Activated T-cell treated with anti-CD3 and anti-CD28 coated beads for 1 hour (primary cell): ENCODE data around the gene PLXNC1.
"Not testable (repeated sequence)": the region's sequence is repeated elsewhere in the genome, so short reads cannot be mapped to it uniquely, and the experiment has no call there.

Experiments
- DNase-seq: peaks from one replicate; pipeline ENCODE4 v3.0.0-alpha.2; 2020; ENCODE audit warnings: low read depth

The PLXNC1 gene

DNA sequence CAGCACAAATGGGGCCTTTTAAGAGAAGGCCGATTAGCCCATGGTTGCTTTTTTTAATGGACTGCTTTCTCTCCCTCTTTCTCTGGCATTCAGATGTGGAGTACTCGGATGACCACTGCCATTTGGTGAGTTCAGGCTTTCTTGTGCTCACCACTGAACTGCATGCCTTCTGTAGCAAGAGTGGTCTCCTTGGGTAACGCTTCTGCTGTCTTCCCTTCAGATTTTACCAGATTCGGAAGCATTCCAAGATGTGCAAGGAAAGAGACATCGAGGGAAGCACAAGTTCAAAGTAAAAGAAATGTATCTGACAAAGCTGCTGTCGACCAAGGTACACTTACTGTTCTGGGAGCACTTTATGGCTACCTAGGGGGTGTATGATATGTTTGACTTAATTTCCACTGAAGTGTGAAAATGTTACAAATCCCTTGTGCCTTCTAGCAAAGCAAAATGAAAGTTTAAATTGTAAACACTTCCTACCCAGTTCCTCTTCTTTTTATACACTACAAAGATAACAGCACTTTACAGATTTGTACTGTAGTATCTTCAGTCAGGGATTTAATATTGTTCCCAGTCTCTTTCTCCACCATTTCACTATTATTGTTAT is 148.8 kb downstream of the PLXNC1 start:
- DNase-seq, result no peak

DNA sequence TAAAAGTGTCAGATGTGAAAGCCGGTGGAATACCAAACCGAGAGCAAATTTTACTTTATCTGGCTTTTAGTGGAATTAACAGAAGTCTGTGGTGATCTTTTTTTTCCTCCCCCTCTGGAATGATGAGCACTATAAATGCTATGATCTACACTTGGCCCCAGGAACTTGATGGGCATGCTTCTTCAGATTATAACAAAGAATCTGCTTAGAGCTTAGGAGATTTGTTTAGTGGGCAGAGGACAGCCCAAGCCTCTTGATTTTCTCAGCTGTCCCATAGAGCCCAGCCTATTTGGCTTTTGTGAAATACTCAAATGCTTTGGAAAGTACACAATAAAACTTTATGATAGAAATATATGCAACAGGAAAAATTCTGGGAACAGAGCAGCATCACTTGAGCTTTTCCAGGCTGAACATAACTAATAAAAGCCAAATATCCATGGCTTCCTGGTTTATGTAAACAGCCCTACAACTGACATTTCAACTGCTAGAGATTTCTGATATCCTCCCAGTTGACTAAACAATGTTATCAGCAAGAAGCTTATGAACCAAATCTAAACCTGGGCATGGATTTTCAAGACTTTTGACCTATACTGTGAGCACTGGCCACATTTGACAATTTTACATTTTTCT is 149.6 kb downstream of the PLXNC1 start:
- no peak for DNase-seq

DNA sequence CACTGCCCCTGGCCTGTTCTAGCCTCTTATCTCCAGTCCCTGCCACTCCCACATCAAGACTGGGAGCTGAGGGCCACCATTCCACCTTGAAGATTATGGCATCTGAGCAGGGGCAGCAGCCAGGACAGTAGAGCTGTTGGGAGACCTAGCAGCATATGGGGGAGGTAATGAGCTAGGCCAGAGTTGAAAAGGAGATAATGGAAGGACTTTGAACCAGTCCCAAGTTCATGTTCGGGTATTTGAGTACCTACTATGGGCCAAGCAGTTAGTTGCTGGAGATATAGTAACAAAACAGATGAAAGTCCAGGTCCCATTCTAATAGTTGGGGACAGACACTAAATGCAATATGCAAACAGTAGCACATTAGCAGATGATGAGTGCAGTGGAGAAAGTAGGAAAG is 151.5 kb downstream of the PLXNC1 start:
- DNase-seq, result no peak

DNA sequence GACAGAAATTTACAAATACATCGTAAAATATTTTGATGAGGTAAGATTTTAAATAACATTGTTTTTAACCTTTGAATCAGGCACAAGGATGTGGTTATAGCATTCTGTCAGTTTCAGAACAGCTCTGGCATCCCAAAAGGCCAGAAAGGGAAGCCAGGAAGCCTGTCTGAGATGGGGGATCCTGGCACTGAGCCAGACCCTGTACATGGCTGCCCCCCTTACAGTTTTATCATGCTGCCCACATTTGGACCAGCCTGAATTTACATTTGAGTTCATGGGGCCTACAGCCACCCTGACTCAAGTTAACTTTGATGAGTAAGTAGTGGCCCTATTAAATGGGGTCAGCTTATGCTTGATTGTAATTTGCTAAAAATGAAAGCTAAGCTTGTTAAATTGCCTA is 155.6 kb downstream of the PLXNC1 start:
- DNase-seq, result no peak

DNA sequence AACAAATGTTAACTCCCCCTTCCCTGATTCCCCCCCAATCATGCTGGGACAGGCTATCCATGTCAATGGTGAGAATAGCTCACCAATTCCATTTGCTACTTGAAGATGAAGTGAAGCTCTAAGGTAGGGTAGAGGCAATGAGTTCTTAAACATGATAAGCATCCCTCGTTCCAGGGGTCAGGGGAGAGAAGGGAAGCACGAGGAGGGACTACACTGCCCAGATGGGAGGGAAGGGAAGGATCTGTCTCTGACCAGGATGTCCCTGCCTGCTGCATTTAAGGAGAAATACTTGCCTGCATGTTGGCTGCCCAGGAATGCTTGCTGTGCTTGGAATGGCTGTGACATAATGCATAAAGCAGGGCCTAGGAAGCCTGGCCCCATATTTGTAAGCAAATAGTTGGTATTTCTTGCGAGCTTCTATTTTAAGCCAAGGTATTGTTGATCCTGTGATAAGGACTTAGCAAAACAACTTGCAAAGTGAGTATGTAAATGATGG is 156.2 kb downstream of the PLXNC1 start:
- no peak for DNase-seq

DNA sequence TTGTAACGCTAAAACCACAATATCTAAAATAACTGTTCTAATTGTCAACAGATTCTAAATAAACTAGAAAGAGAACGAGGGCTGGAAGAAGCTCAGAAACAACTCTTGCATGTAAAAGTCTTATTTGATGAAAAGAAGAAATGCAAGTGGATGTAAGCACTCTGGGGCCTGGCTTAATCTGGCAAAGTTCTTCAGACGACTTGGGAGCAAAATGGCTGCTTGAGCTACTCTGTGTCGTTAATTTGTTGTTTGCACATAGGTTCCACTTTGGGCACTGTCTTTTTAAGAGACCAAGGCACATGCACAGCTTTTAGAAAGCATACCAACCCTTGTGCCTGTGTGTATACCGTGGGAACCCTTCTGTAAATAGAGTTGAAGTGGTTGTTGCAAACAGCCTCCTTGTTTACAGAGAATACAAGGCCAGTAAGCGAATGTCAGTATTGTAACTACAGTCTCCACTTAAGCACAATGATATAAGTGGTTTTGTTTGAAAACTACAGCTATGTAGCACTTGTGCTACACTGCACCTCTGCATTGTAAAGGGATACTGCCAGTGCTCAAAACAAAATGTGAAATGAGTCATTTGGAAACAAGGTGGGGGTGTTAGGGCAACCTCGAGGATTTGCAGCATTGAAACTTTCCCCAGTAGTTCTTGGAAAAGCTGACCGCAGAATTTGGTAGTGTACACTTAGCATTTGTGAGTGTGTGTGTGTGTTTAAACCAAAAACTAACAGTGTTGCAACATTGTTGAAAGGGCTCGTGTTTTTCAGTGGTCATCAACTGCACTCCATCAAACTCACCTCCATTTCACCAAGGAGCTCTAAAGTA is 157.0 kb downstream of the PLXNC1 start:
- no peak for DNase-seq

DNA sequence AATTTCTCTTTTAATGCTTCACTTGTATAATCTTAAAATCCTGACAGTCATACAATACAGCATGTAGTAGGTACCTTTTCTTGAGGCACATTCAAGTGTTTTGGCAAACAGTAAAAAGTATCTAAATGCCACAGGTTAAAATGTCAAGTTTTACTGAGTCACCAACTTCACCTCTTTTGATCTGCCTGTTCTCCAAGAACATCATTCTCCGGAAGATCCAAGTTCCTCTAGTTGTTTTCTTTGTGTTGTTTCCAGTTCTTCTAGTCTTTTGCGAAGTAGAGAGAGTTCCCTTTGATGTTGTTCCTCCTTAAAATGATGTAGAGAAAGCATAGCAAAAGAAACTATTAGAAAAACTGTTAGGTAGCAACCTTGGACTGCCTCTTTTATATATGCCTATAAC is 160.2 kb downstream of the PLXNC1 start:
- DNase-seq, result no peak

DNA sequence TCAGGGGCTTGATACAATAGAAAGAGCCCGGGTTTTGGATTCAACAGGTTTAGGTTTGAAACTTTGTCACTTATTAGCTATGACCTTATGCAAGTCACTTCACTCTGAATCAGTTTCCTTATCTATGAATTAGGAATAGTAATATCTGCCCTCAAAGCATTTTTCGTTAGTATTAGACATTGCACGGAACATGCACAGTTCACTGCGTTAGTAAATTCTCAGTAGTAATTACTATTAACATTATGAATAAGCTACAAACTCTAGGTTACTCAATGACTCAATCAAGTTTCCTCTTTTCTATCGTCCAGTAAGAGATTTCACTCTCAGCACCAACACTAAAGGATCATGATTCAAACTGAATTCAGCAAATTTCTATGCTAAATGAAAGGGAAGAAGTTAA is 161.0 kb downstream of the PLXNC1 start:
- no peak for DNase-seq

DNA sequence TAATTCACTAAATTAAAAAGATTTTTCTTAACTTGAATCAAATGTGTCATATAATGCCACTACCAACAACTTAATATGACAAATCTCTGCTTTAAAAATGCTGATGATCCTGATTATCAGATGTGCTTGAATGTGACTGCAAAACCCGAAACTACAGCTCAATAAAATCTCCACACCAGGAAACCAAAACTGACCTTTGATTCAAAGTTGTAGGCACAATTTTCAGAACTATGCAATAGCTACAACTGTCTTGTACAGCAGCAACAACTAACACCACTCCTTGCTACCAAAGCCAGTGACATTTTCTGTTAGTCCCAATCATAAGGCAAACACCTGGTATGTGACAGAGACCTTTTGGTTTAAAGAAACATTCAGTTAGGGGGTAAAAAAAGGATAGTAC is 164.0 kb downstream of the PLXNC1 start:
- DNase-seq, result no peak

DNA sequence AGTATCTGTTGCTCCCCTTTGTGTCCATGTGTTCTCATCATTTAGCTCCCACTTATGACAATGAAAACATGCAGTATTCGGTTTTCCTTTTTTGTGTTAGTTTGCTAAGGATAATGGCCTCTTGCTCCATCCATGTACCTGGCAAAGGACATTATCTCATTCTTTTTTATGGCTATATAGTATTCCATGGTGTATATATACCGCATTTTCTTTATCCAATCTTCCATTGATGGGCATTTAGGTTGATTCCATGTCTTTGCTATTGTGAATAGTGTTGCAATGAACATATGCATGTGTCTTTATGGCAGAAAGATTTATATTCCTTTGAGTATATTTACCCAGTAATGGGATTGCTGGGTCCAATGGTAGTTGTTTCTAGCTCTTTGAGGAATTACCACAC is 168.2 kb downstream of the PLXNC1 start:
- DNase-seq, result not testable (repeated sequence)

DNA sequence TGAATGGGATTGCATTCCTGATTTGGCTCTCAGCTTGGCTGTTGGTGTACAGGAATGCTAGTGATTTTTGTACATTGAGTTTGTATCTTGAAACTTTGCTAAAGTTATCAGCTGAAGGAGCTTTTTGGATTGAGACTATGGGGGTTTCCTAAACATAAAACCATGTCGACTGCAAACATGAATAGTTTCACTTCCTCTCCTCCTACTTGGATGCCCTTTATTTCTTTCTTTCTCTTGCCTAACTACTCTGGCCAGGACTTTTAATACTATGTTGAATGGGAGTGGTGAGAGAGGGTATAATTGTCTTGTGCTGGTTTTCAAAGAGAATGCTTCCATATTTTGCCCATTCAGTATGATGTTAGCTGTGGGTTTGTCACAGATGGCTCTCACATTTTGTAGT is 169.8 kb downstream of the PLXNC1 start:
- DNase-seq, result no peak

DNA sequence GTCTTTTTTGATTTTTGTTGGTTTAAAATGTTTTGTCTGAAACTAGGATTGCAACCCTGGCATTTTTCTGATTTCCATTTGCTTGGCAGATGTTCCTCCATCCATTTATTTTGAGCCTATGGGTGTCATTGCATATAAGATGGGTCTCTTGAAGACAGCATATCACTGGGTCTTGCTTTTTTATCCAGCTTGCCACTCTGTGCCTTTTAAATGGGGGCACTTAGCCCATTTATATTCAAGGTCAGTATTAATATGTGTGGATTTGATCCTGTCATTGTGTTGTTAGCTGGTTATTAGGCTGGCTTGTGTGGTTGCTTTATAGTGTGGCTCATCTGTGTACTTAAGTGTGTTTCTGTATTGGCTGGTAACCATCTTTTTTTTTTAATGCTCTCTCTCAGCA is 171.7 kb downstream of the PLXNC1 start:
- no peak for DNase-seq

DNA sequence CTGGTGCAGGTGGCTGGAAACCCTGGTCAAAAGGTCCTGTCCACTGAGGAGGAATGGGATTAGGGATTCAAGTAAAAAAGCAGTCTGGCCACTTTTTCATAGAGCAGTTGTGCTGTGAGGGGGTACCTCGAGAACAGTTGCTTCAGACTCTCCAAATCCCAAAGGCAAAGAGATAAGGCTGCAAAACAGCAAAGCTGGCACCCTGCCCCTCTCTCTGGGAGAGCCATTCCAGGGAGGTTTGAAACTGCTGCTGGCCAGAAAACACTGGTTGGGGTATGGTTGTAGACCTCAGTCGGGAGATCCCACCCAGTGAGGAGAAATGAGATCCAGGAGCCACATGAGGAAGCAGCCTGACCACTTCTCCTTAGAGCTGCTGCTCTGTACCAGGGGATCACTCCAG is 174.0 kb downstream of the PLXNC1 start:
- no peak for DNase-seq

DNA sequence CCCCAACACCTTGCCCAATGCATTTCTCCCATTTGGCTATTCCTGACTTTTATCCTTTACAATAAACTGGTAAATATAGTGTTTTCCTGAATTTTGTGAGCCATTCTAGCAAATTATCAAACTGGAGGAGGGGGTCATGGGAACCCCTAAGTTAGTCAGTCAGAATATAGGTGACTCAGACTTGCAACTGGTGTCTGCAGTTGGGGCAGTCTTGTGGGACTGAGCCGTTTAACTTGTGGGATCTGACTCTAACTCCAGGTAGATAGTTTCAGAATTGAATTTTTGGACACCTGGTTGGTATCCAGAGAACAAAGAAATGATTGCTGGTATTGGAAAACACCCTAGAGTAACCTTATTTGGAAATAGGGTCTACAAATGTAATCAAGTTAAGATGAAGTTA is 177.9 kb downstream of the PLXNC1 start:
- DNase-seq, result no peak

DNA sequence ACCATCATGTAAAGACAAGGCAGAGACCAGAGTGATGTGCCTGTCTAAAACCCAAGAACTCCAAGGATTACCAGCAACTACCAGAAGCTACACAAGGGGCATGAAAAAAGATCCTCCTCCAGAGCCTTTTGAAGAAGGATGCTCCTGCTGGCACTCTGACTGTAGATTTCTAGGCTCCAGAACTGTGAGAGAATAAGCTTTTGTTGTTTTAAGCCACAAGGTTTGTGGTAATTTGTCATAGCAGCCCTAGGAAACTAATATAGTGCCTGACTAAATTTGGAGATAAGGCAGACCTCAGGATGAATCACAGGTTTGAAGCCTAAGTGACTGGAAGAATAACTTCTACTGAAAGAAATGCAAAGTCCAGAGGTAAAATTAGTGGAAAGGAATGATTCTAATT is 178.3 kb downstream of the PLXNC1 start:
- no peak for DNase-seq

DNA sequence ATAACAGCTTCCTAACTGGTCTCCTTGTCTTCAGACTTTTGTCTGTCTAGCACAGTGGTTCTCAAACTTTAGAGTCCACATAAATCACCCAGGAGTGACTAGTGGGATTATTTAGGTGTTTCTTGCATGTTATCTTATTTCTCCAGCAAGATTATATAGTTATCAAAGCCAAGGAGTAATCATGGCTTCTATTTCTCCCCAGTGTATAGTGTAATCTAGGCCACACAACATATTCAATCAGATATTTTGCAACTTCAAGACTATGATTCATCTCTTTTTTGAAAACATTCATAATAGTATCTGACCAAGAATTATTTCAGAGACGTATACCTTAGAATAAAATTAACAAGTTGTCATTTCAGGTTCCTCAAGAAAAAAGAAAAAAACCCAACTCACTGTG is 179.4 kb downstream of the PLXNC1 start:
- DNase-seq, result no peak

DNA sequence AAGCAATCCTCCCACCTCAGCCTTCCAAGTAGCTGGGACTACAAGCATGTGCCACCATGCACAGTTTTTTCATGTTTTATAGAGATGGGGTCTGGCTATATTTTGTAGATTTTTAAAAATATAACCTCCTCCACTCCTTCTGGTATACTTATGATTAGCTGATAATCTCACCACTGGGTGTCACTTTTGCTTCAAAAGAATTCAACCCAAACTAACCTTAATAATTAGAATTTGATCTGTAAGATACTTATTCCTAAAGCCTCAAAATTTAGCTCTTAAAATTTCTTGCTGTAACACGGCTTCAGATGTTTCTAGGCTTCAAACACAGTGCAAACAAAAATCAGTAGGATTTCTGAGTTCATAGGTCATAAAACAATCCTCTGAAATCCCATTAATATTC is 181.0 kb downstream of the PLXNC1 start:
- no peak for DNase-seq

DNA sequence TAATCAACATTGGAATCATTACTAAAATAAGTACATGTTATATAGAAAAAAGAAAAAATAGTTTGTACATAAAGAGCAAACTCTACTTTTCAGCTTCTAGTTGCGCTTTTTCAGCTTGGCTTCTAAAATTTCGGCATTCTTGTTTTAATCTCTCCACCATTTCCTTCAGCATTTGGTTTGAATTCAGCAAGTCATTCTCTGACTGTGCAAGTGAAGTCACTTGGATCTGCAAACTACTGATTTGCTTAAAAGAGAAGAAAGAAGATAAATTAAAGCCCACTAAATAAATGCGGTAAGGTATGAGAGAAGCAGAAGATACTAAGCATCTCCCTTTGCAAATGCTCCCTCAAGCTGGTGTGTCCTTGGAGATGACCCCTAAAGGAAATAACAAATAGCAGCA is 185.0 kb downstream of the PLXNC1 start:
- no peak for DNase-seq

DNA sequence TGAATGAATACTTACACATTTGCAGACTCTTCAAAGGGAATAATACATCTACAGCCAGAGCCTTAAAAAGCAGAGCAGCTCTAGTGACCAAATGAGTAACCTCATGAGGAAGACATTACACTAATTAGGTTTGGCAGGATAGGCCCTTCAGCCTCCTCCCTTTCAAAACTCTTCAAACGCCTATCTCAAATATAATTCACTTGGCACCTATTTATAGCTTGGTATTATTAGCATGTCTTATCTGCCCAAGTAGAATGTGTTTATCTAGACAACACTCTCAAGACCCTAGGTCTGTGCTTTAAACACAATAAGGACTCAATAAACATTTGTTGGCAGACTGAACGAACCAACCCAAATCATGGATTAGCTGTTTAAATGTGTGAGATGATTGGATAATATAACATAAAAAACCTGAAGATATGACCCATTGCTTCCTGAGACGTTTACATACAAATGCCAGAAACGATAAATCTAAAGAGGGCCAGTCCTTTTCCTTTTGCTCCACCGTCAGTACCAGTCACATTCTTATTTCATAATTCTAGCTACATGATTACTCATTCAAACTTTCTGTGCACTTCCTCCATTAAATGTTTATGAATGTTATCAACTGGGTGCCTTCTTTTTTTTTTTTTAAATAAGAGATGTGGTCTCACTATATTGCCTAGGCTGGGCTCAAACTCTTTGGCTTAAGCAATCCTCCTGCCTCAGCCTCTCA is 188.0 kb downstream of the PLXNC1 start:
- DNase-seq, result no peak

DNA sequence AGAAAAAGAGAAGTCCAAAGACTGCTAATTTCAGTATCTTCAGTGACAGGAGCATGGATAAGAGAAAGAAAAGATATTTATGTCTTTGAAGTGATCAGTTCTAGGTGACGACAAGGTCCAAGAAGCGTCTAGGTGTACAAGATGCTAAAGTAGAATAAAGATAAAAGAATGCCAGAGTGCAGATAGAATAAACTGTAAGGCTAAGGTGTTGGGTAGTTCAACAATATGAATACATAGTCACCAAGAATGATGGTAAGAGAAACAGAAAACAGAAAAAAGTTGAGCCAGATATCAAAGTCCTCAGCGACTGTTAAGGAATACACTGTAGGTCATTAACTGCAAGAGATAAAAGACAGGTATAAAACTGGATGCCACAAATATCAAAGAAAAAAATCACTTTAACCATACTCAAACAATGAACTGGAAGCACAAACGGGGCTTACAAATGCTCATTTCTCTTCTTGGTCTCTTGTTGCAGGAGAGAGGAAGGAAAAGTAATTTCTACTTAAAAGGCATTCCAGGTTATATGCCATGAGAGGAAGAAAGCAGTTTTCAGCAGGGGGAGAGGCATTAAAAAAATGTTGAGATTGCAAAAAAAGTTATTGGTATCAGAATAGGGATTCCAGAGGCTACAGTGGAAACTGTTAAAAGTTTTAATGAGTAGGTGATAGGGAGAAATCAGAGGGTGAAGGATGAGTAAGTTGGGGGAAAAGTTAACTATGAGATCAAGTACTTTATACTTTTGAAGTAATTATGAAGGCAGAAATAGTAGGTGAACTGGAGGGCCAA is 189.8 kb downstream of the PLXNC1 start:
- DNase-seq, result no peak

DNA sequence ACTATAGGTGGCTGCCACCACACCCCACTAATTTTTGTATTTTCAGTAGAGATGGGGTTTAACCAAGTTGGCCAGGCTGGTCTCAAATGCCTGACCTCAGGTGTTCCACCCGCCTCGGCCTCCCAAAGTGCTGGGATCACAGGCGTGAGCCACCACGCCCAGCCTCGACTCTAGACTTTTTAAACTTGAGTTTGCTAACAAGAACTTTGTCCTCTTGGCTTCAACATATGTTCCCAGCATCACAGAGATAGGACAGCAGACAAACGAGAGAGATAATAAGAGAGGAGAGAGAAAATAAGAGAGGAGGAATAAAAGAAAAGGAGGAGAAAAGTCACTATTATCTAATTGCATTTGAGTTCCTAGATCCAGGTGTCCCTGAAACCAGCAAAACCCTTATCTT is 192.2 kb downstream of the PLXNC1 start:
- no peak for DNase-seq

DNA sequence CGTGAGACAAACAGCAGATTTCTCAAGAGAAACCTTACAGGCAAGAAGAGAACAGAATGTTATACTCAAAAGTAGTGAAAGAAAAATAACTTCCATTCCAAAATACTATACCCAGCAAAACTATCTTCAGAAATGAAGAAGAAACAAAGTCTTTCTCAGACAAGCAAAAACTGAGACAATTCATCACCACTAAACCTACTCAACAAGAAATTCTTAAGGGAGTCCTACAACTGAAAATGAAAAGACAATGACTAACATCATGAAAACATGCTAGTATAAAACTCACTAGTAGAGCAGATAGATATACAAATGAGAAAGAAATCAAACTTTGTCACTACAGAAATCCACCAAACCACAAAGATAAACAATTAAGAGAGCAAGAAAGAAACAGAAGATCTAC is 204.8 kb downstream of the PLXNC1 start:
- no peak for DNase-seq
